Measurements from ENCODE around the gene UTP4. TPM values are rescaled to one million over a fixed set of nuclear protein-coding genes. Genes with fewer than 3 reads are reported as not detected.

Gene UTP4
- total RNA-seq, 6 donors from 2014 or later, result 10.9 to 38.8 (median 28.4) TPM

DNA sequence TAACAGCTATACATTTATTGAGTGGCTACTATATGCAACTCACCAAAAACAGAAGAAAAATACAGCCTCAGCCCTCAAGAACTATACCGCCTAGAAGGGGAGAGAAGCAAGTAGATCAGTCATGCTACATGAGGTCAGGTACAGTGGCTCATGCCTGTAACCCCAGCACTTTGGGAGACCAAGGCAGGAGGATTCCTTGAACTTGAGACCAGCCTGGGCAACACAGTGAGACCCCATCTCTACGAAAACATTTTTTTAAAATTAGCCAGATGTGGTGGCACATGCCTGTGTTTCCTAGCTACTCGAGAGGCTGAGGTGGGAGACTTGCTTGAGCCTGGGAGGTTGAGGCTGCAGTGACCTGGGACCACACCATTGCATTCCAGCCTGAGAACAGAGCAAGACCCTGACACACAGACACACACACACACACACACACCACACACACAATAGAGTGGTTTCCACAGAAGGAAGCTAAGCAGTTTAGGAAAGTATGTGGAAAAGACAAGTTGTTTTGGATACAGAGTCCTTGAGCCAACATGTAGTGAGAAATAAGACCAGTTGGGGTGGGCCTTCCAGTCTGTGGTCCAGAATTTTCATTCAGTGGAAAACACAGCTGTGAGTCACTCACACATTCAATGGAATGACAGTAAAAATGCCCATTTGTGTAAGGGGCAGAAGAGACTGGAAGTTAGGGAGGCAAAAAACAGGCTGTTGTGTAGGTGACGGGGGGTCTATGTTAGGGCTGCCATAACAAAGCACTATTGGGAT lies 43.8 kb downstream of the UTP4 start:
- Histone ChIP-seq H3K4me3 (no peak overlapping the region), H3K4me1 (peaks cover 28 to 48% (median 39%) of the 10 kb centered on the region in 4 donors), H3K27ac (peak overlapping the region; percentile 16 to 27 (median 22)), H3K27me3 (no peaks in the 10 kb centered on the region), H3K9me3 (no peaks in the 10 kb centered on the region), H3K36me3 (no peaks in the 10 kb centered on the region)
- DNase-seq (no peak), ATAC-seq (ENCODE audit: low FRiP score in 2 of 2) (peak; percentile 31 to 51)
- 84 to 91% methylated on average over 4 of the region's 4 CpGs for WGBS, 2 donors
- no peak for TF ChIP-seq POLR2AphosphoS5 (IDR thresholded peaks at IDR 0.05)
- TF ChIP-seq, protein P1, sequence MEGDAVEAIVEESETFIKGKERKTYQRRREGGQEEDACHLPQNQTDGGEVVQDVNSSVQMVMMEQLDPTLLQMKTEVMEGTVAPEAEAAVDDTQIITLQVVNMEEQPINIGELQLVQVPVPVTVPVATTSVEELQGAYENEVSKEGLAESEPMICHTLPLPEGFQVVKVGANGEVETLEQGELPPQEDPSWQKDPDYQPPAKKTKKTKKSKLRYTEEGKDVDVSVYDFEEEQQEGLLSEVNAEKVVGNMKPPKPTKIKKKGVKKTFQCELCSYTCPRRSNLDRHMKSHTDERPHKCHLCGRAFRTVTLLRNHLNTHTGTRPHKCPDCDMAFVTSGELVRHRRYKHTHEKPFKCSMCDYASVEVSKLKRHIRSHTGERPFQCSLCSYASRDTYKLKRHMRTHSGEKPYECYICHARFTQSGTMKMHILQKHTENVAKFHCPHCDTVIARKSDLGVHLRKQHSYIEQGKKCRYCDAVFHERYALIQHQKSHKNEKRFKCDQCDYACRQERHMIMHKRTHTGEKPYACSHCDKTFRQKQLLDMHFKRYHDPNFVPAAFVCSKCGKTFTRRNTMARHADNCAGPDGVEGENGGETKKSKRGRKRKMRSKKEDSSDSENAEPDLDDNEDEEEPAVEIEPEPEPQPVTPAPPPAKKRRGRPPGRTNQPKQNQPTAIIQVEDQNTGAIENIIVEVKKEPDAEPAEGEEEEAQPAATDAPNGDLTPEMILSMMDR (IDR thresholded peaks at IDR 0.05), result no peak
- TF ChIP-seq EP300 (IDR thresholded peaks at IDR 0.05), result no peak
- no peak for TF ChIP-seq POLR2A (IDR thresholded peaks at IDR 0.05)

DNA sequence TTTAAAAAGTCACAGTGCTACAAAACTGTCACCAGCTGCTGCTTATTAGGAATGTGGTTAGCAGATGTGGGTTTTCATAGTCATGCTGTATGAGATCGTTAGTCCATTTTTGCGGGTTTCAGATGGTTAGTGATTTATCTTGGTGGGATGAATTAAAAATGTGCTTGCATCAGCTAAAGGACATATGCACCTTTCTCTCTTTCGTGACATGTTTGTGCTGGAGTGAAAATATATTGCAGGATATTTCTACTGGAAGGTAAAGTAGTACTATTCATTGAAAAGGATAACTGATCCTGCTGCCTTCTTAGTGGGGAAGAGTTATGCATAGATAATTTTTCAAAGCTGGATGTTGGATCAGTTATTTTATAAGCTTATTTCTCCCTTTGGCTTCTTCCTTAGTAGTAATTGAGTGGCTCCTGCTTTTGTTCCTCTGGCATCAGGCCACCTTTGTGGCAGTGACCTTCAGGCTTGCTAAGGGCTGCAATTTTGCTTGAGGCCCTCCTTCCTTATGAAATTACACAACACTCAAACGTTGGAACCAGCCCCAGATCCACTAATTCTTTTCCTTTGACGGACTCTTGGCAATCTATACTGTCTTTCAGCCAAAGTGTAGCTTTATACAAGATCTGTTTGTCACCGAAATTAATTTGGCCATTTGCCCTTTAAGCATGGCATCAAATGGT lies 47.0 kb downstream of the UTP4 start:
- Histone ChIP-seq H3K9me3 (no peaks in the 10 kb centered on the region), H3K27ac (peak overlapping the region; percentile 7 to 70 (median 64)), H3K4me3 (no peak overlapping the region), H3K4me1 (peaks cover 15 to 28% (median 19%) of the 10 kb centered on the region in 4 donors), H3K36me3 (no peaks in the 10 kb centered on the region), H3K27me3 (no peaks in the 10 kb centered on the region)
- ATAC-seq (ENCODE audit: low FRiP score in 2 of 2) (peak; percentile 74 to 83), DNase-seq (peak in 1 of 2 donors; percentile 87)
- 16 to 17% methylated on average over 6 of the region's 6 CpGs for WGBS, 2 donors
- TF ChIP-seq POLR2AphosphoS5 (IDR thresholded peaks at IDR 0.05), result peak; percentile 22 to 27
- TF ChIP-seq, protein P1 (IDR thresholded peaks at IDR 0.05), result no peak

DNA sequence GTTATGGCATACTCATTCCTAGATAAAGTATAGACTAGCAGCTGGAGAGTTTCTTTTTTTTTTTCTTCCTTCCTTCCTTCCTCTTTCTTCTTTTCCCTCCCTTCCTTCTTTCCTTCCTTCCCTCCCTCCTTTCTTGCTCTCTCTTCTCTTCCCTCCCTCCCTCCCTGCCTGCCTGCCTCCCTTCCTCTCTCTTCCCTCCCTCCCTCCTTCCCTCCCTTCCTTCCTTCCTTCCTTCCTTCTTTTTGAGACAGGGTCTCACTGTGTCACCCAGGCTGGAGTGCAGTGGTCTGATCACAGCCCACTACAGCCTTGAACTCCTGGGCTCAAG lies 47.5 kb downstream of the UTP4 start:
- Histone ChIP-seq H3K27ac (peak overlapping the region; percentile 7 to 70 (median 64)), H3K4me1 (peaks cover 15 to 28% (median 18%) of the 10 kb centered on the region in 4 donors), H3K27me3 (no peaks in the 10 kb centered on the region), H3K36me3 (no peaks in the 10 kb centered on the region), H3K4me3 (no peak overlapping the region), H3K9me3 (no peaks in the 10 kb centered on the region)
- TF ChIP-seq POLR2AphosphoS5 (IDR thresholded peaks at IDR 0.05) (no peak), POLR2A (IDR thresholded peaks at IDR 0.05) (no peak), EP300 (IDR thresholded peaks at IDR 0.05) (no peak)
- TF ChIP-seq, protein P1 (IDR thresholded peaks at IDR 0.05), result no peak
- ATAC-seq (ENCODE audit: low FRiP score in 2 of 2) (peak; percentile 7 to 11), DNase-seq (no peak)

DNA sequence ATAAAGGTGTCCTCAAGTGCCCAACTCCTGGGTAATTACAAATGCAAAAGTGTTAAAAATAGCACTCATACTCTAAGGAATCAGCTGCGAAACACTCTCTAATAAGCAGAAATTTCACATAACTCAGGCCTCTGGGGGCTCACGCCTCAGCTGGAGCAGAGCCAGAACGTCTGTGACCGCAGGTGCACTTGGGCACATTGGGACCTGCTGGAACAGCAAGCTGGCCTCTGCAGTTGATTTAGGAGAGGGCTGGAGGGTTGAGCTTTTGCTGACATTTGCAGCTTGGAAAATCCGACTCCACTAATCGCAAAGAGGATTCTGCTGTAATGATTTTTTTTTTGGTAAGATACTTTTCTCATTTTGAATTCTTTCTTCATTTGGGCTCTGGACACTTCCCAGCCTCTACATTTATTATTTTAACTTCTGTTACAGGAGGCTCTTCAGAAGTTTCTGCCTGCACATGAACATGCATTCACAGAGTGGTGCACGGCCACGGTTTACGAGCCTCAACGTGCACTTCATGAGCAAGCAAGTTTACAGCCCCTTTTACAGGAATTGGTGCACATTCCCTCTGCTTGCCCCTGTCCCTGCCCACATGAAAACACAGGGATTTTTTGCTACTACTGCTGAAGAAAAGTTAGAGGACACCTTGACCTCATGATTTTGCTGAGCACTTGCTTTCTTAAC lies 50.4 kb downstream of the UTP4 start:
- Histone ChIP-seq H3K9me3 (no peaks in the 10 kb centered on the region), H3K36me3 (no peaks in the 10 kb centered on the region), H3K4me3 (no peak overlapping the region), H3K27me3 (no peaks in the 10 kb centered on the region), H3K27ac (no peak overlapping the region), H3K4me1 (peaks cover 18 to 41% (median 23%) of the 10 kb centered on the region in 4 donors)
- TF ChIP-seq EP300 (IDR thresholded peaks at IDR 0.05), result no peak
- TF ChIP-seq, protein P1 (IDR thresholded peaks at IDR 0.05), result no peak
- WGBS, 2 donors, result 51 to 54% methylated on average over 10 of the region's 10 CpGs
- ATAC-seq (ENCODE audit: low FRiP score in 2 of 2) (no peak), DNase-seq (peak in 1 of 2 donors; percentile 28)
